KMS-11 (cell line): ENCODE measurements around the gene LAMA2.

Source experiments
- H2AFZ ChIP-seq: fragments of 200-600 bp; sonication (generic); 2 replicates; pipeline ENCODE4 v1.6.1; 2016; ENCODE audit warnings: antibody characterized with exemption, mixed run types, low read depth
- H3K27ac ChIP-seq: fragments of 200-600 bp; sonication (generic); 2 replicates; pipeline ENCODE4 v1.6.1; 2016; ENCODE audit warnings: mild to moderate bottlenecking, mixed run types
- H3K27me3 ChIP-seq: fragments of 200-600 bp; sonication (generic); 2 replicates; pipeline ENCODE4 v1.6.1; 2017; ENCODE audit warnings: mild to moderate bottlenecking, low read depth, mixed run types, moderate library complexity; ENCODE audit not compliant: insufficient read depth
- H3K36me3 ChIP-seq: fragments of 200-600 bp; sonication (generic); 2 replicates; pipeline ENCODE4 v1.6.1; 2017; ENCODE audit warnings: mild to moderate bottlenecking, mixed run types; ENCODE audit not compliant: insufficient read depth
- H3K4me1 ChIP-seq: fragments of 200-600 bp; sonication (generic); 2 replicates; pipeline ENCODE4 v1.6.1; 2016; ENCODE audit warnings: mild to moderate bottlenecking, low read depth, mixed run types; ENCODE audit not compliant: poor library complexity, severe bottlenecking
- H3K4me2 ChIP-seq: fragments of 200-600 bp; sonication (generic); 2 replicates; pipeline ENCODE4 v1.7.0; 2016; ENCODE audit warnings: mild to moderate bottlenecking, mixed run types
- H3K4me3 ChIP-seq: fragments of 200-600 bp; sonication (generic); IDR thresholded peaks from 2 replicates; pipeline ENCODE4 v1.6.1; 2017; ENCODE audit warnings: low read depth, low read length, mixed read lengths; ENCODE audit not compliant: insufficient read depth
- H3K79me2 ChIP-seq: fragments of 200-600 bp; sonication (generic); 2 replicates; pipeline ENCODE4 v1.6.1; 2016; ENCODE audit warnings: low read depth, mixed run types; ENCODE audit not compliant: insufficient read depth
- H3K9ac ChIP-seq: fragments of 200-600 bp; sonication (generic); 2 replicates; pipeline ENCODE4 v1.6.1; 2016; ENCODE audit warnings: mild to moderate bottlenecking, mixed run types
- H4K20me1 ChIP-seq: fragments of 200-600 bp; sonication (generic); 2 replicates; pipeline ENCODE4 v1.6.1; 2016; ENCODE audit warnings: mild to moderate bottlenecking, mixed run types; ENCODE audit not compliant: insufficient read depth
- TF ChIP-seq, protein P1 (sequence below): fragments of 200-600 bp; sonication (generic); conservative IDR thresholded peaks from 2 replicates; pipeline ENCODE4 v1.6.1; 2017; ENCODE audit warnings: low read depth, mild to moderate bottlenecking, antibody characterized with exemption, low read length, moderate library complexity, mixed read lengths

LAMA2 gene

DNA sequence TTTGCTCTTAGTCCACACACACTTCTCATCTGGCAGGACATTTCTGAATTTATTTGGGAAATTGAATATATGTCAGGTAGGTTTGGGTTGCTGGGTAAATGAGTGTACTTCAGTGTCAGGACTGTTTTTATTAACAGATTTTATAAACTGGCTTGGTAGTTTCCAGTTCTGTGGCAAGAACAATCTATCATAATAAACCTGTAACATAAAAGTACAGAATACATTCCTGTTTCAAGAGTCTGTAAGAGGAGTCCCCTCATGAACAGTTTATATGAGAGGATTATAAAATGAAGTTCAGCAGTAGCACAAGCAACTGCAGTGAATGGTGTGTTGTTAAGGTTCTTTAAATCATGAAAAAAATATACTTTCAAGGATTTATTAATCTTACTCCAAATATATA, 81.8 kb downstream of the LAMA2 start:
- Histone ChIP-seq H3K4me1 (no peaks in the 10 kb centered on the region), H3K4me2 (no peak overlapping the region), H3K36me3 (no peaks in the 10 kb centered on the region), H3K4me3 (no peak overlapping the region), H2AFZ (no peak overlapping the region), H3K27ac (no peak overlapping the region), H3K27me3 (no peaks in the 10 kb centered on the region), H4K20me1 (no peaks in the 10 kb centered on the region), H3K9ac (no peak overlapping the region), H3K79me2 (no peaks in the 10 kb centered on the region)
- TF ChIP-seq, protein P1, sequence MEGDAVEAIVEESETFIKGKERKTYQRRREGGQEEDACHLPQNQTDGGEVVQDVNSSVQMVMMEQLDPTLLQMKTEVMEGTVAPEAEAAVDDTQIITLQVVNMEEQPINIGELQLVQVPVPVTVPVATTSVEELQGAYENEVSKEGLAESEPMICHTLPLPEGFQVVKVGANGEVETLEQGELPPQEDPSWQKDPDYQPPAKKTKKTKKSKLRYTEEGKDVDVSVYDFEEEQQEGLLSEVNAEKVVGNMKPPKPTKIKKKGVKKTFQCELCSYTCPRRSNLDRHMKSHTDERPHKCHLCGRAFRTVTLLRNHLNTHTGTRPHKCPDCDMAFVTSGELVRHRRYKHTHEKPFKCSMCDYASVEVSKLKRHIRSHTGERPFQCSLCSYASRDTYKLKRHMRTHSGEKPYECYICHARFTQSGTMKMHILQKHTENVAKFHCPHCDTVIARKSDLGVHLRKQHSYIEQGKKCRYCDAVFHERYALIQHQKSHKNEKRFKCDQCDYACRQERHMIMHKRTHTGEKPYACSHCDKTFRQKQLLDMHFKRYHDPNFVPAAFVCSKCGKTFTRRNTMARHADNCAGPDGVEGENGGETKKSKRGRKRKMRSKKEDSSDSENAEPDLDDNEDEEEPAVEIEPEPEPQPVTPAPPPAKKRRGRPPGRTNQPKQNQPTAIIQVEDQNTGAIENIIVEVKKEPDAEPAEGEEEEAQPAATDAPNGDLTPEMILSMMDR, result no peak

GRCh38 chr6:128966934-128967333, 84.0 kb downstream of the LAMA2 start:
- no peak overlapping the region for H2AFZ ChIP-seq
- H3K4me1 ChIP-seq, result no peaks in the 10 kb centered on the region
- H3K36me3 ChIP-seq, result no peaks in the 10 kb centered on the region
- H3K4me2 ChIP-seq, result no peak overlapping the region
- no peak overlapping the region for H3K9ac ChIP-seq
- H3K27ac ChIP-seq, result no peak overlapping the region
- H3K27me3 ChIP-seq, result no peaks in the 10 kb centered on the region
- H3K4me3 ChIP-seq, result no peak overlapping the region
- H4K20me1 ChIP-seq, result no peaks in the 10 kb centered on the region
- TF ChIP-seq, protein P1, result no peak
- H3K79me2 ChIP-seq, result no peaks in the 10 kb centered on the region

GRCh38 chr6:128979071-128979470, 96.1 kb downstream of the LAMA2 start:
- no peak overlapping the region for H2AFZ ChIP-seq
- no peak overlapping the region for H3K9ac ChIP-seq
- no peaks in the 10 kb centered on the region for H3K4me1 ChIP-seq
- H3K4me2 ChIP-seq, result no peak overlapping the region
- no peak overlapping the region for H3K27ac ChIP-seq
- TF ChIP-seq, protein P1, result no peak
- H3K4me3 ChIP-seq, result no peak overlapping the region
- H4K20me1 ChIP-seq, result no peaks in the 10 kb centered on the region
- H3K79me2 ChIP-seq, result no peaks in the 10 kb centered on the region
- H3K36me3 ChIP-seq, result no peaks in the 10 kb centered on the region
- H3K27me3 ChIP-seq, result no peaks in the 10 kb centered on the region

- Histone ChIP-seq H3K4me2 (no peak overlapping the region), H3K27ac (no peak overlapping the region), H3K27me3 (no peaks in the 10 kb centered on the region), H2AFZ (no peak overlapping the region), H3K36me3 (no peaks in the 10 kb centered on the region), H3K79me2 (no peaks in the 10 kb centered on the region), H4K20me1 (no peaks in the 10 kb centered on the region), H3K4me3 (no peak overlapping the region), H3K4me1 (no peaks in the 10 kb centered on the region), H3K9ac (no peak overlapping the region)
- TF ChIP-seq, protein P1, result no peak
Measured at GRCh38 chr6:128981716-128982115, 98.8 kb downstream of the LAMA2 start.
